HG03354 (cell line): ENCODE results near the gene SSC4D.
A peak's percentile ranks its signal among the peaks of the same experiment; 100 is the strongest.
"Not testable (repeated sequence)": the region's sequence is repeated elsewhere in the genome, so short reads cannot be mapped to it uniquely, and the experiment has no call there.

ENCODE experiments used
- ATAC-seq: cut with Tn5 transposase; IDR thresholded peaks from one replicate; pipeline ENCODE4 v1.9.1; 2021; ENCODE audit warnings: mild to moderate bottlenecking; ENCODE audit not compliant: unreplicated experiment, poor library complexity, severe bottlenecking

The SSC4D gene

DNA sequence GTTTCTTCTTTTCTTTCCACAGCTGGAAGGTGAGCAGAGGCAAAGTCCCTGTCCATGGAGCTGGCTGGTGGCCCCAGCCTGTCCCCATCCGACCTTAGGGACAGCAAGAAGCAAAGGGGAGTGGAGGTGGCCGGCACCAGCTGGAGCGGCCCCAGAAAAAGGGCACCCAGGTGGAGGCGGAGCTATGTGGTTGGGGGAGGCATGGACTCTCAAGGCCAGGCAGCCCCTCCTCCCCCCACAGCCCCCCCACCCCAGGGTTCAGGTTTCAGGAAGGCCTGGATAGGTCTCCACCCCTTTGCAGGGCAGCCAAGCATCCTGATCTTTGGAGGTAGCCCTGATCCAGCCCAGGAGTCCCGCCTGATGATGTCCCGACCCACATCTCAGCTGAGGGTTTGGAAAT lies at the start of gene SSC4D:
SSC4D (minus strand) TSS at position 161 of the 400 bp plus-strand sequence. CDS start 5,258 bp downstream, outside the sequence.
- ATAC-seq: no peak

DNA sequence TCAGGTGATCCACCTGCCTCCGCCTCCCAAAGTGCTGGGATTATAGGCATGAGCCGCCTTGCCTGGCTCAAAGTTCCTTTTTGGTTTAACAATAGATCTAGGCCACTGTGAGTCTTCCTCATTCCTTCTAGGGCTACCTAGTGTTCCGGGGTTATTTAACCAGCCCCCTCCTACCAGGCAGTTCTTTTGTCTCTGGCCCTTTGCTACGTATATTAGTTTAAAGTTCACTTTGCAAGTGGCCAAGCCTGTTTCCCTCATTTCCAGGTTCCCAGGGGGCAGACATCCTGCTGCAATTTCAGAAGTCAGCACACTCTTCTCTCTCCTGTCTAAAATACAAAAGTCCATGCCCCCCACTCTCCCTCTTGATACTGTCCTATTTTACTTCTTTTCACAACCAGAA lies 49.0 kb upstream of the SSC4D start:
- ATAC-seq: not testable (repeated sequence)

DNA sequence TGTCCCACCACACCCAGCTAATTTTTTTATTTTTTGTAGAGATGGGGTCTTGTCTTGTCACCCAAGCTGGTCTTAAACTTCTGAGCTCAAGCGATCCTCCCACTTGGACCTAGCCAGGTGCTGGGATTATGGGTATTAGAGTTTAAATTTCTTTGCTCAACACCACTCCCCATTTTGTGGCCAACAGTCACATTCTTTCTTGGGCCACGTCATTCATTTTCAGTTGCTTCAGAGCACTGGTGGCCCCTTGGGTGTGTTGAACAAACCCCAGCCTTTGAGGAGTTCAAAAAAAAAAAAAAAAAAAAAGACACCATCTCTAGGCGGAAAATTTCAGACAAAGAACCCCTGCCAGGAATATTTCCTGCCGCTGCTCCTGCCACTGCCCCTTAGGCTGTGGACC lies 47.5 kb upstream of the SSC4D start:
- not testable (repeated sequence) for ATAC-seq

DNA sequence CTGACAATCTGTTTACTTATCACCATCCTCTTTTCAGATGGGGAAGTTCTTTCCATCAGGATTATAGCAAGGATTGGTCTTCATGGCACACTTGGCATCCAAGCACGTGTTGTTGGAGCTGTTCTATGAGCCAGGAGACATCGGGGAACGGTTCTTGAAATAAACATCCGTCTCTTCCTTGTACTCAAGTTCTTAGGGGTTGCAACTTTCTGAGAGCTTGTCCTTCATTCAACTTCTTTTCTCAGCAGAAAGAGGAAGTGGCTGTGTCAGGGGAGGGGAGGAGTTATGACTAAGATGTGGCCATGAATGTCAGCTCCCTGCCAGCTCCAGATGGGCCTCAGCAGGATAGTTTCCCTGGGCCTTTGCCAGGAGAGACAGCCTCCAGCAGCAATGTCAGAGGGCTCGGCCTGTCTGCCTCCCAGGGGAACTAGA lies 36.1 kb upstream of the SSC4D start:
- peak; percentile 85 for ATAC-seq

DNA sequence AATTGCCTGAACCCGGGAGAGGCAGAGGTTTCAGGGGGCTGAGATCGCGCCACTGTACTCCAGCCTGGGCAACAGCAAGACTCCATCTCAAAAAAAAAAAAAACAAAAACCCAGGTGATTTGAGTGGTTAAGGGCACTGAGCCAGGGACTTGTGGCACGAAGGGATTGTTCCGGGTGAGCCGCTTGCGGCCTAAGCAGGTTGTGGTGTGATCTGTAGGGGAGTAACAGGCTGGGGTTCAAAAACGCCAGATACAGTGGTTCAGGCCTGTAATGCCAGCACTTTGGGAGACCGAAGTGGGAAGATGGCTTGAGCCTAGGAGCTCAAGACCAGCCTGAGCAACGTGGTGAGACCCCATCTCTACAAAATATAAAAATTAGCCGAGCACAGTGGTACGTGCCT lies 34.3 kb upstream of the SSC4D start:
- not testable (repeated sequence) for ATAC-seq

DNA sequence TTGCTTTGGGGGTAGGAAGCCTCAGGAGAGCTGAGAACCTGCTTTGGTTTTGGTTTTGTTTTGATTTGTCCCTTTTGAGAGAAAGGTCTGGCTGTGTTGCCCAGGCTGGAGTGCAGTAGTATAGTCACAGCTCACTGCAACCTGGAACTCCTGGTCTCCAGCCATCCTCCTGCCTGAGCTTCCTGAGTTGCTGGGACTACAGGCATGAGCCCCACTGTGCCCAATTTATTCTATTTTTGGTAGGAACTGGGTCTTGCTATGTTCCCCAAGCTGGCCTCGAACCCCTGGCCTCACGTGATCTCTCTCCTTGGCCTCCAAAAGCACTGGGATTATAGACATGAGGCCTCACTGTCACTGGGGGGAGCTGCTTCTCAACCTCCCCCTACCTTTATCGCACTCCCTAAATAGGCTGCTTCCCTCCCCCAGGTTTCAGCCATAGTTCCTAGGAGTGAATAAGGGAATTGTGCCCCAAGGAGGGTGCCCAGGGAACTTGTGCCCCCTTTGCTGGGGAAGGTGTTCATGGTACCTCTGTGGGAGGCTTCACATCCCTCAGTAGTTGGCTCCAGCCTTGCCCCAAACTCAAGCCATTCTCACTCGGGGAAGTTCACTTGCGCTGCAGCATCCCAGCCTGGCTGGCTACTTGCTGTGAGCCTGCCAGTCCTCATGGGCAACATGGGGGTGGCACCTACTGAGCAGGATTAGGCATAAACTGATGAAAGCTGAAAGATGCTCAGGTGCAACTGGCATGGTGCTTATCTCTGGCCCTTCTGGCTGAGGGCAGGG lies 33.4 kb upstream of the SSC4D start:
- ATAC-seq: not testable (repeated sequence)

DNA sequence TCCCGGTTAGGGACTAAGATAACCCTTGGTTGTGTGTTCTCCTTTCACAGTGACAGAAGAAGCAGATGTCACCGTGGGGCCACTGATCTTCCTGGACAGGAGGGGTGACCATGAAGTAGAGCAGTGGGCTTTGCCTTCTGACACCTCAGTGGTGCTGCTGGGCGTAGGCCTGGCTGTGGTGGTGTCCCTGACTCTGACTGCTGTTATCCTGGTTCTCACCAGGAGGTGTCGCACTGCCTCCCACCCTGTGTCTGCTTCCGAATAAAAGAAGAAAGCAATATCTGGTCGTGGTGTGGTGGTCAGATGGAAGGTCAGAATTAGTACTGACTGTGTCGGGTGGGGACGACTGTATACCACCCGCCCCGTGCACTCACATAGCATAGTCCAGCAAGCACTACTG lies 32.3 kb upstream of the SSC4D start:
- ATAC-seq: peak; percentile 36

DNA sequence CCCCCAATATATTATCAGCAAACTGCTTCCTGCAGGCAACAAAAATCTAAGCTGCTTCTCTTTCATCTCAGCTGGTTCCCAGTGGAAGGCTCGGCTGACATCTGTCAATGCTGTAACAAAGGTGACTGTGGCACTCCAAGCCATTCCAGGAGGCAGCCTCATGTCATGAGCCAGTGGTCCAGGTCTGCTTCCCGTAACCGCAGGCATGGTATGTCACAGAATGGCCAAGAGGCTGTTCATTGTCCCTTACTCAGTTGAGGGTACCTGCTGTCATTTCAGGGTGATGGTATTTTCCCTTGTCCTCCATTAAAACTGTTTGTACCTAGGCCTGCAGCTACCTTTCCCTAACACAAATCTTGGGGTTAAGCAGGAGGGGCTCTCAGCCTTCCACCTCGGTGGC lies 30.9 kb upstream of the SSC4D start:
- ATAC-seq: not testable (repeated sequence)

DNA sequence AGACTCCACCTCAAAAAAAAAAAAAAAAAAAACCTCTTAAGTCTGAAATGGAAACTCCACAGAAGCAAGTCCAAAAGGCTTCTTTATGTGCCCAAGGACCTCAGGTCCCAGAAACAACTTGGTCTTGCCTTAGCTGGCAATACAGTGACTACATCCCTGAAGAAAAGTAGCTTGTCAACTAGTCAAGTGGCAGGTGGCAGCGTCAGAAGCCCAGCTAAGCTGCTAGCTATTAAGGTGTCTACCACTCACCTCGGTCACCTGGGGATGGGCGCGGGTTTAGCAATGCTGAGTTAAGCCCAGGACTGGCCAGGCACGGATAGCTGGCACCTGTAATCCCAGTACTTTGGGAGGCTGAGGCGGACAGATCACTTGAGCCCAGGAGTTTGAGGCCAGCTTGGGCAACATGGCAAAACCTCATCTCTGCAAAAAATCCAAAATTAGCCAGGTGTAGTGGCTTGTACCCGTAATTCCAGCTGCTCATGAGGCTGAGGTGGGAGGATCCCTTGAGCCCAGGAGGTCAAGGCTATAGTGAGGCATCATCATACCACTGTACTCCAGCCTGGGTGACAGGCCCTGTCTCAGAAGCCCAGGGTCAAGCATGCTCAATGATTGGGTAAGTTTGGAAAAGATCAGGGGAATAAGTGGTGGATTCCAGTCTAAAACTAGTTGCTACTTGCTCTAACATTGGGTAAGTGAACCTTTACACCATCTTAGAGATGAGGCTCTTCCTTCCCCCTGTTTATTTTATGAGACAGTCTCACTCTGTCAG lies 29.8 kb upstream of the SSC4D start:
- ATAC-seq: not testable (repeated sequence)

DNA sequence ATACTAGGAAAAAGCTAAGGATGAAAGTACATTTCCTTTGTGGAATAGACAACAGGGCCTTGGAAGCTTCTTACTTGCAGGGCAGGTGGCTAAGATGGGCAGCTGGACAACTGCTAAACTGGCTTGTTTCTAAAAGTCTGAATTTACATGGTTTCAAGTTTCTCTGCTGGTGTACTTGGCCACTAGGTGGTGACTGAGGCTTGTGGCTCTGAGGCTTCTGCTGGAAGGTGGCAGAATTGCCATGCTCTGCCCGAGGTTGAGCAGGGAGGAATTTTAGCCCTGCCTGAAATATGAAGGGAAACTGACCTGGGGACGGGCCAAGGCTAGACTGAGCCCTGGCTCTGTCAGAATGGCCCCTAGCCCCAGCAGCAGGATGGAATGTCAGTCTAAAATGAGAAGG lies 28.4 kb upstream of the SSC4D start:
- peak; percentile 78 for ATAC-seq

DNA sequence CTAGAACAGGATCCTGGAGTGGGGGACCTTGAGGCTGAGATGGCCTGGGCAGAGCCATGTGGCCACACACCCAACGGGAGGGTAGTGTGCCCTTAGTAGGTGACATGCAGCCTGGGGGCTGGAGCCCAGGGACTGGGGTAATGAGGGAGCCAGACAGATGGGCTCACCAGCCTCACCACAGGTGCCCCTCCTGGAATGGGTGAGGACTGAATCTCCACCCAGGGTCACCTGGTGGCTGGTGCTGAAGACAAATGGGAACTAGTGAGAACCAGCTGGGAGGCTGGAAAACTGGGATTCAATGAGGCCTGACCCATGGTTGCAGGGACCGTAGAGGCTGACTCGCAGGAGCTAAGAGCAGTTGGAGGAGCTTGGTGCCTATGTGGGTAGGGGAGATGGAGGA lies 21.3 kb upstream of the SSC4D start:
- ATAC-seq: no peak

DNA sequence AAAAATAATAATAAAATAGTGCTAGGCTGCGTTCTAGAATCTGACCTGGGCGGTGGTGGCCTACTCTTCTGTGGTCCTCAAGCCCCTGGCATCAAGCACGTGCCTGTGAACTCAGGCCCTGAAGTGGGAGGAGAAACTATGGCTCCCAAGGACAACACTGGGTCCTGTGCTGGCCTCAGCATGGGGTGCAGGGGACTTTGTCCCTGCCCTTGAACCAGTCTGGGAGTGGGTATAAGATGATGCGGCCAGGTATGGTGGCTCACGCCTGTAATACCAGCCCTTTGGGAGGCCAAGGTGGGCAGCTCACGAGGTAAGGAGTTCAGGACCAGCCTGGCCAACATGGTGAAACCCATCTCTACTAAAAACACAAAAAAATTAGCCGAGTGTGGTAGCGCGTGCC lies 20.7 kb upstream of the SSC4D start:
- ATAC-seq: no peak

DNA sequence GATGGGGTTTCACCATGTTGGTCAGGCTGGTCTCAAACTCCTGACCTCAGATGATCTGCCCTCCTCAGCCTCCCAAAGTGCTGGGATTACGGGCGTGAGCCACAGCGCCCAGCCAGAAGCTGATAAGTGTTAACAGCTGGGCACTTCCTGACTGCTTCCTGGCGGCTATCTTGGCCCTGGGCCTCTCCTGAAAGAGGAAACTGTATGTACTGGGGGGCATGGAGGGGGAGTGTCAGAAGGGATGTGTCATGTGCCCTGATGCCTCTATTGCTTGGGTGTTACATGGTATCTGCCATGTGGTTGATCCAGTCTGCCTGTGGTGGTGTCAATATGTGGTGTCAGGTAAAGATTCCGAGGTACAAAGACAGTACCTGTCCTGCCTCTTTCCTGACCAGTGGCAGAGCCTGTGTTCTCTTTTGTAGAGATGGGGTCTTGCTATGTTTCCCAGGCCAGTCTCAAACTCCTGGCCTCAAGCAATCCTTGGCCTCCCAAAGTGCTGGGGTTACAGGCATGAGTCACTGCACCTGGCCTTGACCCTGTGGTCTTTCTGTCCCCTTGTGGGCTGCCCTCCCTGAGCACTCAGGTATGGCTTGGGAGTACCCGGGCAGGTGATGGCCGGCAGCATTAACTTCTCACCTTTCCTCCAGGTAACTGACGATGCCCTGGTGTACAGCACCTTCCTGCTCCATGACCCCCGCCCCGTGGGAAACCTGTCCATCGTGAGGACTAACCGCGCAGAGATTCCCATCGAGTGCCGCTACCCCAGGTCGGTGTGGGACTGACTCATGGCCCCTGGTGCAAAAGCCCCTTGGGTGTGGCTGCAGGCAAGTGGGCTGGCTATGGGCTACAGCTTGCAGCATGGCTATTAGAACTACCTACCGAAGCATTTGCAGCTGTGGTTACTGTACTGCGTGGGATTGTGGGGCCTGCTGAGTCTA lies 19.6 kb upstream of the SSC4D start:
- no peak for ATAC-seq

DNA sequence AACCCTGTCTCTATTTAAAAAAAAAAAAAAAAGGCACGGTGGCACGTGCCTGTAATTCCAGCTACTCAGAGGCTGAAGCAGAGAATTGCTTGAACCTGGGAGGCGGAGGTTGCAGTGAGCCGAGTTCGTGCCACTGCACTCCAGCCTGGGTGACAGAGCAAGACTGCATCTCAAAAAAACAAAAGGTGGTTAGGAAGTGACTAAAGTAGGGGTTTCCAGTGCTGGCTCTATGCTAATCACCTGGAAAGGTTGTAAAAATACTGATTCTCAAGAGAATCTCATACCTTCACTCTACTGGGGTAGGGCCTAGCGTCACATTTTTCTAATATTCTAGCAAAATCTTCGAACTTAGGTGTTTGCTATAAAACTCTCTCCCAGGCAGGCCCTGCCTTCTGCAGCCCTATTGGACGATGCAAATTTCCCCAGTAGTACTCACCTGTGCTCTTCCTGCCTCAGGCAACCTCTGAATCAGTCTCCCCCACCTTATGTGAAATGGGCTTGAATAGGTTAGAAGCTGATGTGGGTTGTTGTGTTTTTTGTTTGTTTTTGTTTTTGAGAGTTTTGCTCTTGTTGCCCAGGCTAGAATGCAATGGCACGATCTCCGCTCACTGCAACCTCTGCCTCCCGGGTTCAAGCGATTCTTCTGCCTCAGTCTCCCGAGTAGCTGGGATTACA lies 18.8 kb upstream of the SSC4D start:
- no peak for ATAC-seq

DNA sequence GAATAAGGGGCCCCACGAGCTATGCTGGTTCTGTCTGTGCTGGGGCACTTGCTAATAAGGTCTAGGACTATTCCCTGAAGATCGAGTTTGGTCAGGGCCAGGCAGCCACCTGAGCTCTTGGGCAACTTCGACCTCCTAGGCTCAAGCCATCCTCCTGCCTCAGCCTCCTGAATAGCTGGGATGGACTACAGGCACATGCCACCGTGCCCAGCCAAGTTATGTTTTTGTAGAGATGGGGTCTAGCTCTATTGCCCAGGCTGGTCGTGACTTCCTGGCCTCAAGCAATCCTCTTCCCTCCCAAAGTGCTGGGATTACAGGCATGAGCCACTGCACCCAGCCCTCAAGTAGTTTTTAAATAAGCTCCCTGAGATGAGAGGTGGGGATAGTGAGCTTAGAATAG lies 18.1 kb upstream of the SSC4D start:
- no peak for ATAC-seq

DNA sequence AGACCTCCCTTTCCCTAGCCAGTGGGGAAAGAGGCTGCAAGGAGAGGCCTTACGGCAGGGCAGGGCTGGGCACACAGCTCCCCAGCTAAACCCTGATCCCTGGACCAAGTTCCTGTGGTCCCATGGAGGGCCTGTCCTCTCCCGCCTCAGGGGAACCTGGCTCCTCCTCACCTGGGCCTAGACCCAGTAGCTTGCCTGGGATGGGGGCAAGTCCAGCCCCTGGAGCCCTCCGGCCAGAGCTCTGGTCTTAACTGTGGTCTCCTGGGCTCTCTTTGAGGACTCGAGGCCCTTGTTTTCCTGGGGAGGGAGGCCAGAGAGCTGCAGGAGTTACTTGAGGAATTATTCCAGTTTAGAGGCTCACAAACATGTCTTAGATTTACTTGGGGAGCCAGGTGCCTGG lies 16.7 kb upstream of the SSC4D start:
- no peak for ATAC-seq

DNA sequence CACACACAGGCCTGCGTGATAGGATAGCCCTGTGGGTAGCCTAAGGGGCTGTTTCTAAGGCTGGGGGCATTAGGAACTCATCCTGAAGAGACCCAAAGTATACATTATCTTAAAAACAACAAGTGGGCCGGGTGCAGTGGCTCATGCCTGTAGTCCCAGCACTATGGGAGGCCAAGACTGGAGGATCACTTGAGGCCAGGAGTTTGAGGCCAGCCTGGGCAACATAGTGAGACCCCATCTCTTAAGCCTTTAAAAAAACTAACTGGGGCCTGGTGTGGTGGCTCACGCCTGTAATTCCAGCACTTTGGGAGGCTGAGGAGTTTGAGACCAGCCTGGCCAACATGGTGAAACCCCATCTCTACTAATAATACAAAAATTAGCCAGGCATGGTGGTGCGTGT lies 16.1 kb upstream of the SSC4D start:
- not testable (repeated sequence) for ATAC-seq

DNA sequence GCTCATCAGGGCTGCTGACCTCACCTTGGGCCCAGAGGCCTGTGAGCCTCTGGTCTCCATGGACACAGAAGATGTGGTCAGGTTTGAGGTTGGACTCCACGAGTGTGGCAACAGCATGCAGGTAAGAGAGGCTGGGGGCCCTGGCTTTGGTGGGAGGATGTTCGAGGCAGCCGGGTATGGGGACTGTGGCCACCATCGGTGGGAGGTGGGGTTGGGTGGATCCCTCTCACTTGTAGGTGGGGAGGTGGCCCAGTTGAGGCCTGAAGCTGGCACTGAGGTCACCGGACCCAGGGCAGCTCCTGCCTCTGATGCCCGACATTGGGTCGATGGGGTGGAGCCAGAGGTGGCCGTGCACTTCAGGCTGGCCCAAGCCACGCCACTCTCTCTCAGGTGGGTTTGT lies 15.7 kb upstream of the SSC4D start:
- ATAC-seq: no peak

DNA sequence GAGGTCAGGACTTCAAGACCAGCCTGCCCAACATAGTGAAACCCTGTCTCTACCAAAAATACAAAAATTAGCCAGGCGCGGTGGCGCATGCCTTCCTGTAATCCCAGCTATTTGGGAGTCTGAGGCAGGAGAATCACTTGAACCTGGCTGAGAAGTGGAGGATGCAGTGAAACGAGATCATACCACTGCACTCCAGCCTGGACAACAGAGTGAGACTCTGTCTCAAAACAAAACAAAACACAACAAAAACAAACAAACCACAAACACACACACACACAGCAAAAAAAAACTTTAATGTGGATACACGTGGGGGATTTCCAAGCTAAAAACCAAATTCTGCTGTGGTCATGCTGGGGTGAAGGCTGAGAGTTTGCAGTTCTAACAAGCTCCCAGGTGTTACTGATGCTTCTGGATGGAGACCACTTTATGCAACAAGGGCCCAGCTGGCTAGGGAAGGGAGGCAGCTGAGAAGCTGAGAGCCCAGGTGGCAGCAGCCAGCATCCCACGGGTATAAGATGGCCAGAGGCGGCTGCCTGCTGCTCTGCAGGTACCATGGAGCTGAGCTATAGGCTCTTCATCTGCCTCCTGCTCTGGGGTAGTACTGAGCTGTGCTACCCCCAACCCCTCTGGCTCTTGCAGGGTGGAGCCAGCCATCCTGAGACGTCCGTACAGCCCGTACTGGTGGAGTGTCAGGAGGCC lies 15.1 kb upstream of the SSC4D start, which contains the start of gene ZP3:
ZP3 (plus strand) TSS at position 538 of the 699 bp plus-strand sequence; CDS start at position 553, 15 bp downstream.
- ATAC-seq: peak; percentile 75
